HG03378 (cell line): ENCODE data around the gene CACNA1G.

Source experiments
- ATAC-seq: cut with Tn5 transposase; IDR thresholded peaks from one replicate; pipeline ENCODE4 v1.9.1; 2021; ENCODE audit warnings: mild to moderate bottlenecking, moderate library complexity; ENCODE audit not compliant: unreplicated experiment

The CACNA1G gene

DNA sequence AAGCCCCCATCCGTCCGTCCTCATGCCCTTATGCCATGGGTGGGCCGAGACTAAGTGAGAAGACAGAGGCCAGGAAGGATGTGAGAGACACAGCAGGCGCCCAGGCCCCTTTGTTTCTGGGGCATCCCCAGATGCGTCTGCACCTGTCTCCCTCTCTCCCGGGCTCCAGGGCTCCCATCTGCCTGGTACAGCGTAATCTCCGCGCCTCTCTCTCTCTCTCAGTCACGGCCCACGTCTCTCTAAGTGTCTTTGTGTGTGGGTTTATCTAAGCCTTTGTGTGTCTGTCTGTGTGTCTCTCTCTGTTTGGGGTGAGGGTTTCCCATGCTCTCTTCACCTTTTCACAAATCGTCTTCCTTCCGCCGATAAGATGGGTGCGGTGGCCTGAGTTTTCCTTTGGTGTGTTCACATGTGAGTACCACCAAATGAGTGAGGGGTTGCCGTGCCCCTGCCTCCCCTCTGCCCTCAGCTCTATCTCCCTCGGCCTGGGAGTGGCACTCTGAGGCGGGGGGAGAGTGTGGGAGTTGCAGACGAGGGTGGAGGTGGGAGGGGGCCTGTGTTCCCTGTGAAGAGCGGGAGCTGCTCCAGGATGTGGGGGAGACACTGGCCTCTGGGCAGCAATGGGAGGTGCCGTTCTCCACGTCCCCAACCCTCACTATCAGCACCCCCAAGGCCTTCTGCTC is 48.3 kb downstream of the CACNA1G start:
- no peak for ATAC-seq

DNA sequence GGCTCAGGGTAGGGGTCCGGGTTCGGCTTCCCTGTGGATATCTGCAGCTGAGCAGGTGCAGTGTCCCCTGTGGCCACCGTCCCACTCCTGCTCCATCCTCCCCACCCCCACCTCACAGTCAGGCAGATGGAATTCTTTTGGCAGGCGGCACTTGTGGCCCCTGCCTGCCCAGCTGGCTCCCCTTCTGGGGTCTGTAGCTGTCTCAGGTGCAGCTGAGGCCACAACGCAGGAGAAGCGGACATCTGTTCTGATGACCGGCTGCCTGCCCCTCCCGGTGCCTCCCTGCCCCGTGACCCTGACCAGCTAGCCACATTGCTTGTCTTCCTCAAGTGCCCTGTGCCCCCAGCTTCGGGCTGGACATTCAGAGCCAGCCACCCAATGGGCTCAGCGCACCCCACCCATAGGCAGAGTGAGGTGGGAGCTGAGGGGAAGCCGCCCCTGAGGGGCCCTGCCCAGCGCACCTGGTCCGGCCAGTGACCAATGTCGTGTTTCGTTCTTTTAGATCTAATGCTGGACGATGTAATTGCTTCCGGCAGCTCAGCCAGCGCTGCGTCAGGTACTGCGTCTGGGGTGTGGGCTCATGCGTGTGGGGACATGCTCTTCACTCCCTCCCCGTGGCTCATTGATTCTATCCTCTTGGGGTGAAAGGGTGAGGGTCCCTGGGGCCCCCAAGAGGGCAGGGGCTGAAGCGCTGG is 49.0 kb downstream of the CACNA1G start:
- ATAC-seq = no peak

- no peak for ATAC-seq
Observed at GRCh38 chr17:50611634-50612033, 51.1 kb downstream of the CACNA1G start.

- no peak for ATAC-seq
Observed at GRCh38 chr17:50612281-50612680, 51.8 kb downstream of the CACNA1G start.

DNA sequence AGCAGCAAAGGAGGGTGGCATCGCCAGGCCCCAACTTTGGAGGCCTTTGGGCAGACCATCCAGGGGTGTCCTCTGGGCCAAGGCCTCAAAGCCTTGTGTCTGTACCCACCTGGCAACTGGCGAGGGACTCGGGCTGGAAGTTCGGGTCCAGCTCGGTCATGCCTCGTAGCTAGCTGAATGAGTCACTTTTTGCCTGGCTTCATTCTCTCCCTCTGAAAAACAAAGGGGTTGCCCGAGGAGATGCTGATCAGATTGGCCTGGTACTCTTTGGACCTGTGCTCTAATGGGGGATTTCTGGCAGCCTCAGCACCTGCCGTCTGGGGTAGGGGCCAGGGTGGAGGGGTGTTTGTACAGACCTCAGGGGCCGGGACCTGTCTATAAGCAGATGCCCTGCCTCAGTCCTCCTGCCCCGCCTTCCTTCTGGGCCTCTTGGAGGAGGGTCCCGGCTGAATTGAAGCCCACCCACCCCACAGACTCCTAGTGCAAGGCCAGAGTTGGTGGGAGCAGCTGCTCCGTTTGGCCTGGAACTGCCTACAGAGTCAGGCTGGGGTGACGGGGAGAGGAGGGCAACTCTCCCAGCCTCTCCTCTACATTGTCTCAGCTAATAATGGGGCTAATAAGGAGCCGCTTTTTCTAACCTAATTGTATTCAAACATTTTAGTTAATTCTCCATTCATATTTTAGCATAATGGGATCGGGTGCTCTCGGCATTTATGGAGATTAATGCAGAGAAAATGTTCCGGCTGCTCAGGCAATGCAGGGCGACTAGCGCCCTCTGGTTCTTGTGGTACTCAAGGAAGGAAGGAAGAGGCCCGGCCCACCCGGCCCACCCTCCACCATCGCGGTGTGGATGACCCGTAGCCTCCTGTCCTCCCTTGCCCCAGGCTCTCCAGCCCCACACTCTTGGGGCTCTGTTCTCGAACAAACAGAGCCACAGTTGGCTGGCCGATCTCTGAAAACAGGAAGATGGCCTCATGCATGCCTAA is 52.8 kb downstream of the CACNA1G start:
- no peak for ATAC-seq

GRCh38 chr17:50614471-50615051 is 54.0 kb downstream of the CACNA1G start:
- no peak for ATAC-seq

GRCh38 chr17:50615828-50616227 is 55.3 kb downstream of the CACNA1G start:
- no peak for ATAC-seq

- no peak for ATAC-seq
Observed at GRCh38 chr17:50618300-50618699, 57.8 kb downstream of the CACNA1G start.

DNA sequence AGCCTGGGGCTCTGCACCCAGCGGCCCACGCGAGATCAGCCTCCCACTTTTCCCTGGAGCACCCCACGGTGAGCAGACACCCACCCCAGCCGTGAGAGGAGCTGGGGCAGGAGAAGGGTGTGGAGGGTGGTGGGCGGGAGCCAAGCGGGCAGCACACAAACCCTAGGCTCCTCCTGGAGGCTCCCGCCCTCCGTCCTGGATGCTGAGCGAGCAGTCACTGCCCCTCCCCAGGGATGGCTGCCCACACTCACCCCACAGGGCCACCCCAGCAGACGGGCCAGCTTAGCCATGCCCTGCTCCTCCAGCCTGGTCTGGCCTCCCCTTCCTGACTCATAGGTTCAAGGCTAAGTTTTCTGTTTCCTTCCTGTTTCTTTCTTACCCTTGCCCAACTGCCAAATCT is 58.4 kb downstream of the CACNA1G start:
- ATAC-seq = no peak

DNA sequence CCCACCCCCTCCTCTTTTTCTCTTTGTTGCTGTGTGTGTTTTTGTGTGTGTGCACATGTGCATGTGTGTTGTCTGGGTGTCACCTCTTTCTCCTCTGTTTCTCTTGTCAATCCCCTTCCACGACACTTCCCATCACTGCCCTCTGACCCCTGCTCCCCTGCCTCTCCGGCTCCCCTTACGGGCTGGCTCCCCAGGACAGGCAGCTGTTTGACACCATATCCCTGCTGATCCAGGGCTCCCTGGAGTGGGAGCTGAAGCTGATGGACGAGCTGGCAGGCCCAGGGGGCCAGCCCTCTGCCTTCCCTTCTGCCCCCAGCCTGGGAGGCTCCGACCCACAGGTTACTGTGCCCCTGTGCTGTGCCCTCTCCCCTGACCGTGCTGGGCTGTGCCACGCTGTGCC is 59.0 kb downstream of the CACNA1G start:
- no peak for ATAC-seq

- no peak for ATAC-seq
Observed at GRCh38 chr17:50620237-50620636, 59.7 kb downstream of the CACNA1G start.

- ATAC-seq = no peak
Observed at GRCh38 chr17:50620858-50621257, 60.3 kb downstream of the CACNA1G start.

DNA sequence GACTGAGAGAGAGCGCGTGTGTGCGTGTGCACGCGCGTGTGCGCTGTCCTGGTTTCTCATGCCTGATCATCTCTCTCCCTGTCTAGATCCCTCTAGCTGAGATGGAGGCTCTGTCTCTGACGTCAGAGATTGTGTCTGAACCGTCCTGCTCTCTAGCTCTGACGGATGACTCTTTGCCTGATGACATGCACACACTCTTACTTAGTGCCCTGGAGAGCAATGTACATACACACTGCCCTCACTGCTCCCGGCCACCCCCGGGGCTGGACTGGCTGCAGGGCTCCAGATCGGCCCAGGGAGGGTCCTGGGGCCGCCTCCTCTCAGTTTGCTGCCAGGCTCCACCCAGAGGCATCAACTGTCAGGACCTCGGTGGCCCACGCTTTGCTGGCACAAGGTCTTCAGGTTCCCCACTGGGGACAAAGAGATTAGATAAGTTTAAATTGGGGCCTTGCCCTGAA is 61.1 kb downstream of the CACNA1G start:
- ATAC-seq = no peak

- no peak for ATAC-seq
Observed at GRCh38 chr17:50624321-50624934, 63.9 kb downstream of the CACNA1G start.

DNA sequence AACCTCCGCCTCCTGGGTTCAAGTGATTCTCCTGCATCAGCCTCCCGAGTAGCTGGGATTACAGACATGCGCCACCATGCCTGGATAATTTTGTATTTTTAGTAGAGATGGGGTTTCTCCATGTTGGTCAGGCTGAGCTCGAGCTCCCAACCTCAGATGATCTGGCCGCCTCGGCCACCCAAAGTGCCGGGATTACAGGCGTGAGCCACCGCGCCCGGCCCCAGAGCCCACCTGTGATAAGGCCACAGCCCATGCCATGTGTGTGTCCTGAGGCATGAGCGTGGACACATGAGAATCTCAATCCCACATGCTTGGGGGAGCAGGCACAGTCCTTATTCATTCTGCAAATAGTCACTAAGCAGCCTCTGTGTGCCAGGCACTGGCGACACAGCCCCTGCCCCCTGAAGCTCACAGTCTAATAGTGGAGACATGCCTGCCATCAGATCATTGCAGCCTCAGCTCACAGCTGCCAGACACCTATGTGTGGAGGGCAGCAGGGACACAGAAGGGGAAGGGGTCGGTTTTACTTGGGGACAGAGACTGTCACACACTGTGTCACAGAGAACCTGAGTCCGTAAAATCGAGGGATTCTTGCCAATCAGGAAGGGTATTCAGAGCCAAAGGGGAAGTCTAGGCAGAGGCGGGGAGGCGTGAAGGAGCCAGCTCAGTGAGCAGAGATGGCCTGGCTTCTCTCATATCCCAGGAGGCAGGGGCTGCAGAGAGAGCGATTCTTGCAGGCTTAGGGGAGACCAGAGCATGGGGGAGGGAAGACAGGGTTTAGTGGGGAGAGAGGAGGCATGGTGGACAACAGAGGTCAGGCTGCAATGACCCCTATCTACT is 64.7 kb downstream of the CACNA1G start:
- ATAC-seq = no peak

DNA sequence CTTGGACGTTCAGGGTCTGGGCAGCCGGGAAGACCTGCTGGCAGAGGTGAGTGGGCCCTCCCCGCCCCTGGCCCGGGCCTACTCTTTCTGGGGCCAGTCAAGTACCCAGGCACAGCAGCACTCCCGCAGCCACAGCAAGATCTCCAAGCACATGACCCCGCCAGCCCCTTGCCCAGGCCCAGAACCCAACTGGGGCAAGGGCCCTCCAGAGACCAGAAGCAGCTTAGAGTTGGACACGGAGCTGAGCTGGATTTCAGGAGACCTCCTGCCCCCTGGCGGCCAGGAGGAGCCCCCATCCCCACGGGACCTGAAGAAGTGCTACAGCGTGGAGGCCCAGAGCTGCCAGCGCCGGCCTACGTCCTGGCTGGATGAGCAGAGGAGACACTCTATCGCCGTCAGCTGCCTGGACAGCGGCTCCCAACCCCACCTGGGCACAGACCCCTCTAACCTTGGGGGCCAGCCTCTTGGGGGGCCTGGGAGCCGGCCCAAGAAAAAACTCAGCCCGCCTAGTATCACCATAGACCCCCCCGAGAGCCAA is 65.6 kb downstream of the CACNA1G start:
- no peak for ATAC-seq

GRCh38 chr17:50627036-50627781 is 66.7 kb downstream of the CACNA1G start:
- ATAC-seq = no peak

DNA sequence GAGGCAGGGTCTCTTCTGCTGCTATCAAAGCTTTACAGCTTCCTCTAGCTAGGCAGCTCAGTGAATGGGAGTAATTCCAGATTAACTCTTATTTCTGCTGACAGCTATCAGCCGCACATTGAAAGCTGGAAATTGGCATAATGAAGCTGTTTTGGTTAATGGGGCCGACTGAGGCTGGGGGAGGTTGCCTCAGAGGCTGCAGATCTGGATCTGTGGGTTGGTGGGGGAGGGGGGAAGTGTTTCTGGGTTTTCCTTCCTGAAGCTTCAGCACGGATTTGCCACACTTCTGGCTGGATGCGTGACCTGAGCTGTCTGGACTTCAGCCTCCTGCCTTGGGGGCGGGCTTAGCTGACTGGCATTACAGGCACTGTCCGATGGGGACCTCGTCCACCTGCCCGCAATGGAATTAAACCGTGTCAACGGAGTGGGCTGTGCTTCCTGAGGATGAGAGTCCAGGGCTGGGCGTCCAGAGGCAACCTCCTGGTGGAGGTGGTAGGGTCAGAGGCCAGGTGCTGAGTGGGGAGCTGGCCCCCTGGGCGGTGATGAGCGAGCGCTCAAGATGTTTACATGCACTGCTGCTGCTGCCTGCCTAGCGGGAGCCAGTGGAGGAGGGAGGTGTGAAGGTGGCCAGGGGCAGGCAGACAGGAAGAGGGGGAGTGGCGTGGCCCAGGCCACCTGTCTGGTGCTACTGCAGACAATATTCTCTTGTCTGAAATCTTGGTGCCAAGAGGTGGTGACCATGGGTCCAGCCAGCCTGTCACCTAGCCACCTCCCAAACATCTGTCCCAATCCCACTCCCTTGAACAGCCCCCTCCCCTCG is 67.5 kb downstream of the CACNA1G start:
- ATAC-seq = no peak
